OCI-LY1 (cell line): ENCODE data around the gene PRKCH.

ENCODE experiments used
- CTCF ChIP-seq: fragments of 200-600 bp; sonication (generic), shearing (Covaris generic); IDR thresholded peaks from 2 replicates; pipeline ENCODE4 v1.5.1; 2017; ENCODE audit warnings: mild to moderate bottlenecking, antibody characterized with exemption, low read length, moderate library complexity, mixed read lengths
- EZH2 ChIP-seq: fragments of 200-600 bp; sonication (generic), shearing (Covaris generic); IDR thresholded peaks from 2 replicates; pipeline ENCODE4 v1.8.0; 2017; ENCODE audit warnings: borderline replicate concordance, mixed run types, mild to moderate bottlenecking, antibody characterized with exemption, low read length, moderate library complexity, mixed read lengths

GRCh38 chr14:61549425-61549824, 228.0 kb downstream of the PRKCH start:
- TF ChIP-seq CTCF (no peak), EZH2 (no peak)
